ENCODE data around the gene PPP2R5E.

- TF ChIP-seq, protein P1, sequence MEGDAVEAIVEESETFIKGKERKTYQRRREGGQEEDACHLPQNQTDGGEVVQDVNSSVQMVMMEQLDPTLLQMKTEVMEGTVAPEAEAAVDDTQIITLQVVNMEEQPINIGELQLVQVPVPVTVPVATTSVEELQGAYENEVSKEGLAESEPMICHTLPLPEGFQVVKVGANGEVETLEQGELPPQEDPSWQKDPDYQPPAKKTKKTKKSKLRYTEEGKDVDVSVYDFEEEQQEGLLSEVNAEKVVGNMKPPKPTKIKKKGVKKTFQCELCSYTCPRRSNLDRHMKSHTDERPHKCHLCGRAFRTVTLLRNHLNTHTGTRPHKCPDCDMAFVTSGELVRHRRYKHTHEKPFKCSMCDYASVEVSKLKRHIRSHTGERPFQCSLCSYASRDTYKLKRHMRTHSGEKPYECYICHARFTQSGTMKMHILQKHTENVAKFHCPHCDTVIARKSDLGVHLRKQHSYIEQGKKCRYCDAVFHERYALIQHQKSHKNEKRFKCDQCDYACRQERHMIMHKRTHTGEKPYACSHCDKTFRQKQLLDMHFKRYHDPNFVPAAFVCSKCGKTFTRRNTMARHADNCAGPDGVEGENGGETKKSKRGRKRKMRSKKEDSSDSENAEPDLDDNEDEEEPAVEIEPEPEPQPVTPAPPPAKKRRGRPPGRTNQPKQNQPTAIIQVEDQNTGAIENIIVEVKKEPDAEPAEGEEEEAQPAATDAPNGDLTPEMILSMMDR (IDR thresholded peaks at IDR 0.05) = no peak
- TF ChIP-seq POLR2AphosphoS5 (IDR thresholded peaks at IDR 0.05) (no peak), POLR2A (IDR thresholded peaks at IDR 0.05) (no peak), EP300 (IDR thresholded peaks at IDR 0.05; ENCODE audit: low read depth) (no peak)
Observed at GRCh38 chr14:63486738-63487137, 56.4 kb downstream of the PPP2R5E start.

All from transverse colon (tissue), 4 donors.